T-cell (primary cell): ENCODE results near the gene MYADM. TPM values are rescaled to one million over a fixed set of nuclear protein-coding genes. Genes with fewer than 3 reads are reported as not detected.
"Not testable (repeated sequence)": the region's sequence is repeated elsewhere in the genome, so short reads cannot be mapped to it uniquely, and the experiment has no call there.

Experiments
- ATAC-seq, 4 experiments: fragments of 200-7000 bp in 3 of 4; fragments of 150-1000 bp in 1 of 4; cut with Tn5 transposase; replicated peaks in 1 of 4; 1 replicate in 3 of 4; 2 replicates in 1 of 4; pipeline ENCODE4 v1.10.0; 2021; ENCODE audit warnings: moderate library complexity in 3 of 4, mild to moderate bottlenecking in 2 of 4, moderate number of reproducible peaks in 1 of 4
- CTCF ChIA-PET, 2 donors: fragments of 300-600 bp; sonication (Branson Sonifier 250); formaldehyde crosslinking; loops; one replicate each; lab custom pipeline; 2022; ENCODE audit warnings: antibody characterized with exemption in 2 of 2; lab: Charles Lee
- POLR2A ChIA-PET, 2 donors: fragments of 300-600 bp; sonication (Branson Sonifier 250); formaldehyde crosslinking; loops; one replicate each; lab custom pipeline; 2022; ENCODE audit warnings: antibody characterized with exemption in 2 of 2; lab: Charles Lee
- DNase-seq, 35 experiments: peaks; one replicate each; pipeline versions ENCODE4 v3.0.0 to v3.0.0-alpha.2; 2013 to 2023
- H3K27ac ChIP-seq: one replicate; pipeline ENCODE4 v1.5.1; 2013; ENCODE audit warnings: low read length
- H3K27me3 ChIP-seq, 2 experiments: replicated peaks in 1 of 2; 1 replicate in 1 of 2; 2 replicates in 1 of 2; pipeline versions ENCODE4 v1.6.1 to v1.7.0; 2013; ENCODE audit warnings: low read length in 1 of 2, mixed read lengths in 1 of 2; ENCODE audit not compliant: control insufficient read depth in 2 of 2, insufficient read depth in 2 of 2; ENCODE audit errors: extremely low read depth in 1 of 2
- H3K36me3 ChIP-seq, 2 donors: 1 replicate in 1 of 2; 2 replicates in 1 of 2; pipeline versions ENCODE4 v1.6.1 to v1.7.0; 2013; ENCODE audit warnings: low read length in 1 of 2; ENCODE audit not compliant: control insufficient read depth in 2 of 2, insufficient read depth in 1 of 2; ENCODE audit errors: extremely low read depth in 1 of 2
- H3K4me1 ChIP-seq, 2 experiments: 1 replicate in 1 of 2; 2 replicates in 1 of 2; pipeline versions ENCODE4 v1.6.1 to v1.7.0; 2013; ENCODE audit warnings: low read length in 2 of 2, mixed read lengths in 1 of 2; ENCODE audit not compliant: insufficient read depth in 2 of 2, control insufficient read depth in 1 of 2; ENCODE audit errors: extremely low read depth in 1 of 2
- H3K4me3 ChIP-seq, 2 donors: 1 replicate in 1 of 2; 2 replicates in 1 of 2; pipeline versions ENCODE4 v1.5.1 to v1.7.0; 2013; ENCODE audit warnings: mild to moderate bottlenecking in 2 of 2, low read length in 1 of 2, moderate library complexity in 1 of 2; ENCODE audit not compliant: control insufficient read depth in 1 of 2; ENCODE audit errors: extremely low read depth in 1 of 2
- H3K9me3 ChIP-seq: 2 replicates; pipeline ENCODE4 v1.7.0; 2013
- H3K27ac Mint-ChIP-seq, 2 donors: one replicate each; pipeline ENCODE4 v1.8.0; 2020 to 2021; ENCODE audit warnings: mild to moderate bottlenecking in 2 of 2, mixed read lengths in 2 of 2
- H3K27me3 Mint-ChIP-seq, 2 donors: one replicate each; pipeline ENCODE4 v1.8.0; 2021 to 2022; ENCODE audit warnings: mixed read lengths in 2 of 2
- H3K36me3 Mint-ChIP-seq: one replicate; pipeline ENCODE4 v1.8.0; 2021; ENCODE audit warnings: mixed read lengths
- H3K4me1 Mint-ChIP-seq, 3 donors: one replicate each; pipeline ENCODE4 v1.8.0; 2020 to 2022; ENCODE audit warnings: mixed read lengths in 3 of 3, mild to moderate bottlenecking in 1 of 3
- H3K4me3 Mint-ChIP-seq, 3 donors: one replicate each; pipeline ENCODE4 v1.8.0; 2020 to 2022; ENCODE audit warnings: mild to moderate bottlenecking in 3 of 3, mixed read lengths in 3 of 3, moderate library complexity in 3 of 3
- H3K9me3 Mint-ChIP-seq, 3 donors: one replicate each; pipeline ENCODE4 v1.8.0; 2020 to 2022; ENCODE audit warnings: mixed read lengths in 3 of 3
- WGBS: methylation state at CpG from one replicate; pipeline ENCODE4 v1.1.5; 2013; ENCODE audit warnings: missing lambda C conversion rate; ENCODE audit not compliant: insufficient coverage; 5-methylcytosine and 5-hydroxymethylcytosine counted together
- total RNA-seq, 35 experiments: library from RNA in 6 of 35; stranded (reverse) in 6 of 35; fragments of 120-200 nt in 1 of 35; gene quantifications; one replicate each; pipeline versions ENCODE4 v1.2.1 to v1.2.4 and lab custom pipeline; 2013 to 2026

The MYADM gene
- total RNA-seq, 5 donors from 2014 or later (not counting 1 experiment from before 2014, with no cell fraction given), result 49.9 to 335 (median 70.9) TPM

DNA sequence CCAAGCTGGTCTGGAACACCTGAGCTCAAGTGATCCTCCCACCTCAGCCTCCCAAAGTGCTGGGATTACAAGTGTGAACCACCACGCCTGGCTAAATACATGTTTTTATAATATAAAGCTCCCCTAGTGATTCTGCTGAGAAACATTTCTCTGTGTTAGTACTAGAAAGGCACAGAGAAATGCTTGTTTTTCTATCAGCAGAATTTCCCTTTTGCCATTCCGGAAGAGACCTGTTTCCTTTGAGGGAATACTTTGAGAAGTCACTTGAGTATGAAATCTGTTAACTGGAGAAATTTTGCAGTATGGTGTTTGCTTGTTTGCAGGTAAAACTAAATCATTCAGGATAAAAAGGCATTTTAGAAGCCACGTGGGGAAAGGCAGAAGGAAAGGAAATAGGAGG is 39.2 kb upstream of the MYADM start:
- Histone ChIP-seq H3K27ac (no peak overlapping the region), H3K4me3 (no peak overlapping the region), H3K4me1 (no peaks in the 10 kb centered on the region), H3K9me3 (no peaks in the 10 kb centered on the region), H3K36me3 (no peaks in the 10 kb centered on the region), H3K27me3 (peaks cover 0 to 44% of the 10 kb centered on the region in 2 experiments)
- DNase-seq (no peak), ATAC-seq (no peak)
- 67% methylated on average over 1 of the region's 3 CpGs for WGBS
- ChIA-PET CTCF (no interaction called here), POLR2A (no interaction called here)
- H3K27me3 Mint-ChIP-seq, result peaks cover 56 to 64% of the 10 kb centered on the region in 2 donors
- H3K27ac Mint-ChIP-seq, result no peak overlapping the region
- no peaks in the 10 kb centered on the region for H3K4me1 Mint-ChIP-seq
- H3K4me3 Mint-ChIP-seq, result no peak overlapping the region
- no peaks in the 10 kb centered on the region for H3K36me3 Mint-ChIP-seq
- no peaks in the 10 kb centered on the region for H3K9me3 Mint-ChIP-seq

DNA sequence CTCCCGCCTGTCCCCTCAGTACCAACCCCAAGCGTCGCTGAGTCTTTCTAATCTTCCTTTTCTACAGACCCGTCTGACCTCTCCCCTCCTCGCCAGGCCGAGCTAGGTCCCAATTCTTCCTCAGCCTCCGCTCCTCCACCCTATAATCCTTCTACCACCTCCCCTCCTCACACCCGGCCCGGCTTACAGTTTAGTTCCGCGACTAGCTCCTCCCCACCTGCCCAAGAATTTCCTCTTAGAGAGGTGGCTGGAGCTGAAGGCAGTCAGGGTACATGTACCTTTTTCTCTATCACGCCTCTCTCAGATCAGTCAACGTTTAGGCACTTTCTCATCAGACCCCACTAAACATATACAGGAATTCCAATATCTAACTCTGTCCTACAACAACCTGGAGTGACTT is 34.8 kb upstream of the MYADM start:
- ATAC-seq, DNase-seq, H3K27ac ChIP-seq, H3K4me1 ChIP-seq, H3K4me3 ChIP-seq, H3K27ac Mint-ChIP-seq, H3K36me3 Mint-ChIP-seq, H3K9me3 ChIP-seq, H3K4me3 Mint-ChIP-seq, H3K9me3 Mint-ChIP-seq, H3K4me1 Mint-ChIP-seq, CTCF ChIA-PET, POLR2A ChIA-PET, H3K36me3 ChIP-seq: not testable (repeated sequence)
- peaks cover 54 to 61% of the 10 kb centered on the region in 2 donors for H3K27me3 Mint-ChIP-seq
- H3K27me3 ChIP-seq, result peaks cover 0 to 27% of the 10 kb centered on the region in 2 experiments
- 5% methylated on average over 9 of the region's 13 CpGs for WGBS

DNA sequence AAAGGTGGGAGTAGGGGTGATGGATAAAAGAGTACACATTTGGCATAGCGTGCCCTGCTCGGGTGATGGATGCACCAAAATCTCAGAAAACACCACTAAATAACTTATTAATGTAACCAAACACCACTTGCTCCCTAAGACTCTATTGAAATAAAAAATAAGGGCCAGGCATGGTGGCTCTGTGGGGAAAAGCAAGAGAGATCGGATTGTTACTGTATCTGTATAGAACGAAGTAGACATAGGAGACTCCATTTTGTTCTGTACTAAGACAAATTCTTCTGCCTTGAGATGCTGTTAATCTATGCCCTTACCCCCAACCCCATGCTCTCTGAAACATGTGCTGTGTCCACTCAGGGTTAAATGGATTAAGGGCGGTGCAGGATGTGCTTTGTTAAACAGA is 29.2 kb upstream of the MYADM start:
- H3K27me3 ChIP-seq, H3K27ac Mint-ChIP-seq, H3K9me3 Mint-ChIP-seq, ATAC-seq, H3K9me3 ChIP-seq, H3K36me3 ChIP-seq, H3K4me3 Mint-ChIP-seq, DNase-seq, H3K4me1 ChIP-seq, H3K27ac ChIP-seq, H3K36me3 Mint-ChIP-seq, H3K4me1 Mint-ChIP-seq, POLR2A ChIA-PET, H3K4me3 ChIP-seq: not testable (repeated sequence)
- peaks cover 23 to 25% of the 10 kb centered on the region in 2 donors for H3K27me3 Mint-ChIP-seq
- CTCF ChIA-PET, result interaction anchor here in 1 of 2 donors (0.6 kb wide), 1 partner anchor 34 kb away, joined by 4 read pairs; no protein-coding TSS in a partner anchor
- WGBS, result no CpG with 5 or more reads among the region's 5 CpGs

DNA sequence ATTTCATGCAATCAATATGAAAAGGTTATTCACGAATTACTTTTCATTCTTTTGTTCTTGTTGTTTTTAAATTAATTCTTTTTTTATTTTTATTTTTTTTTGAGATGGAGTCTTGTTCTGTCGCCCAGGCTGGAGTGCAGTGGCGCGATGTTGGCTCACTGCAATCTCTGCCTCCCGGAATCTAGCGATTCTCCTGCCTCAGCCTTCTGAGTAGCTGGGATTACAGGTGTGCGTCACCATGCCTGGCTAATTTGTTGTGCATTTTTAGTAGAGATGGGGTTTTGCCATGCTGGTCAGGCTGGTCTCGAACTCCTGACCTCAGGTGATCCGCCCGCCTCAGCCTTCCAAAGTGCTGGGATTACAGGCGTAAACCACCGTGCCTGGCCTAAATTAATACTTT is 27.4 kb upstream of the MYADM start:
- H3K4me1 ChIP-seq, H3K4me3 ChIP-seq, H3K36me3 Mint-ChIP-seq, POLR2A ChIA-PET, ATAC-seq, DNase-seq, H3K9me3 Mint-ChIP-seq, H3K4me3 Mint-ChIP-seq, H3K9me3 ChIP-seq, H3K27ac Mint-ChIP-seq, H3K36me3 ChIP-seq, H3K4me1 Mint-ChIP-seq, H3K27me3 Mint-ChIP-seq, H3K27ac ChIP-seq: not testable (repeated sequence)
- 100% methylated on average over 2 of the region's 12 CpGs for WGBS
- CTCF ChIA-PET, result interaction anchor here in 1 of 2 donors (0.7 kb wide), 1 partner anchor 10 kb away, joined by 4 read pairs; no protein-coding TSS in a partner anchor
- H3K27me3 ChIP-seq, result peaks cover 2 to 13% of the 10 kb centered on the region in 2 experiments

DNA sequence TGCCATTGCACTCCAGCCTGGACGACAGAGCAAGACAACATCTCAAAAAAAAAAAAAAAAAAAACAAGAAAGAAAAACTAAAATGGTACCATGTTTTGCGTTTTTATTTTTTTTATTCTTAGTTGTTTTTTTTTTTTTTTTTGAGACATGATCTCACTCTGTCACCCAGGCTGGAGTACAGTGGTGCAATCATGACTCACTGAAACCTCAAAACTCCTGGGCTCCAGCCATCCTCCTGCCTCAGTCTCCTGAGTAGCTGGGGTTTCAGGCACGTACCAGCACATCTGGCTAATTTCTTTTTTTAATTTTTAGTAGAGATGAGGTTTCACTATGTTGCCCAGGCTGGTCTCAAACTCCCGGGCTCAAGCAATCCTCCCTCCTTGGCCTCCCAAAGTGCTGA is 26.8 kb upstream of the MYADM start:
- H3K4me1 ChIP-seq, H3K9me3 ChIP-seq, H3K27ac ChIP-seq, H3K9me3 Mint-ChIP-seq, H3K27ac Mint-ChIP-seq, H3K36me3 ChIP-seq, DNase-seq, H3K36me3 Mint-ChIP-seq, H3K4me3 Mint-ChIP-seq, H3K4me1 Mint-ChIP-seq, ATAC-seq, POLR2A ChIA-PET, H3K4me3 ChIP-seq: not testable (repeated sequence)
- peaks cover 10 to 12% of the 10 kb centered on the region in 2 donors for H3K27me3 Mint-ChIP-seq
- WGBS, result no CpG with 5 or more reads among the region's 4 CpGs
- H3K27me3 ChIP-seq, result peaks cover 2 to 18% of the 10 kb centered on the region in 2 experiments
- CTCF ChIA-PET, result interaction anchor here in 1 of 2 donors (0.7 to 0.8 kb wide), 2 partner anchors 9 to 189 kb away, joined by 3 to 4 read pairs; no protein-coding TSS in a partner anchor

DNA sequence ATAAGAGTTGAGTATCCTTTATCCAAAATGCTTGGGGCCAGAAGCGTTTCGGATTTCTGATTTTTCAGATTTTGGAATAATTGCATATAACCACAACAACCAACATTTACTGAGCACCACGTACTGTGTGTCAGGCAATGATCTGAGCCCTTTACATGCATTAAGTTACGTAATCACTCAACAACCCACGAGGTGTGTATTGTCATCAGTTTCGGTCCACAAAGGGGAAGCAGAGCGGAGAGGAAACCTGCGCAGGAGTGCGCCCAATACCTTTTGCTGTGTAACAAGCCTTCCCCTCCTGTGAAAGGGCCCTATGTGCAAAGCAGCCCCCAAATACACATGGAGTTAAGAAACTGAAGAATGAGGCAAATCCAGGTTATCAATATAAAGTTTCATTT is 22.8 kb upstream of the MYADM start:
- Histone ChIP-seq H3K4me3 (no peak overlapping the region), H3K27me3 (peaks cover 2 to 44% of the 10 kb centered on the region in 2 experiments), H3K4me1 (peaks cover 0 to 4% of the 10 kb centered on the region in 2 experiments), H3K27ac (no peak overlapping the region), H3K9me3 (no peaks in the 10 kb centered on the region), H3K36me3 (no peaks in the 10 kb centered on the region)
- ChIA-PET CTCF (no interaction called here), POLR2A (no interaction called here)
- WGBS, result 33% methylated on average over 1 of the region's 9 CpGs
- H3K9me3 Mint-ChIP-seq, result no peaks in the 10 kb centered on the region
- H3K27ac Mint-ChIP-seq, result no peak overlapping the region
- H3K27me3 Mint-ChIP-seq, result peaks cover 23 to 26% of the 10 kb centered on the region in 2 donors
- peaks cover 0 to 7% (median 5%) of the 10 kb centered on the region in 3 donors for H3K4me1 Mint-ChIP-seq
- H3K36me3 Mint-ChIP-seq, result no peaks in the 10 kb centered on the region
- DNase-seq (no peak), ATAC-seq (no peak)
- no peak overlapping the region for H3K4me3 Mint-ChIP-seq

DNA sequence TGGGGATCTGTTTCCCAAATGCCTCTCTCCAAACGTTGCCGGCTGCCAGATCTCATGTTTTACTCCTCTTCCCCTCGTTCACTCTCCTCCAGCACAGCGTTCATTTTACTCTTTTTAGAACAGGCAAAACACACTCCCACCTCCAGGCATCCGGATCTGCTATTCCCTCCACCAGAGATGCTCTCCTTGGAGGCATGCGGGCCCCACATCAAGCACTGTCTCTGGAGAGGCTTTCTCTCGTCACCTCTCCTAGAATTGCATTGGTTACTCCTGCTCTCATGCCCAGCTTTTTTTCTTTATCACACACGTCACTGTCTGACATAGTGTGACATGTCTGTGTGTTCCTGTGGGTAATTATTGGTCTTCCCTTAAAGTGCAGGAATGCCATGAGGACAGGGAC is 20.1 kb upstream of the MYADM start:
- Mint-ChIP-seq H3K4me1 (peaks cover 2 to 4% (median 4%) of the 10 kb centered on the region in 3 donors), H3K27ac (no peak overlapping the region), H3K36me3 (no peaks in the 10 kb centered on the region), H3K9me3 (no peaks in the 10 kb centered on the region), H3K27me3 (peaks cover 31 to 39% of the 10 kb centered on the region in 2 donors), H3K4me3 (no peak overlapping the region)
- DNase-seq (no peak), ATAC-seq (no peak)
- Histone ChIP-seq H3K36me3 (no peaks in the 10 kb centered on the region), H3K4me3 (no peak overlapping the region), H3K4me1 (no peaks in the 10 kb centered on the region), H3K27ac (no peak overlapping the region), H3K27me3 (peaks cover 2 to 52% of the 10 kb centered on the region in 2 experiments), H3K9me3 (no peaks in the 10 kb centered on the region)
- ChIA-PET CTCF (no interaction called here), POLR2A (no interaction called here)
- whole genome bisulfite sequencing, result 73% methylated on average over 6 of the region's 8 CpGs
